H1 (cell line): ENCODE results near the gene LRRC74B.

Source experiments
- ATF2 ChIP-seq: IDR thresholded peaks from 2 replicates; pipeline ENCODE4 v1.6.1; 2012; ENCODE audit warnings: low read length, inconsistent platforms
- CHD1 ChIP-seq: IDR thresholded peaks from 2 replicates; pipeline ENCODE4 v1.6.1; 2012; ENCODE audit warnings: low read depth, low read length, improper control_type of control experiment
- CTCF ChIP-seq, 3 experiments: IDR thresholded peaks; 1 replicate in 2 of 3; 2 replicates in 1 of 3; pipeline versions ENCODE4 v1.5.1 to v1.6.1; 2011; ENCODE audit warnings: low read length in 3 of 3, mild to moderate bottlenecking in 3 of 3, inconsistent platforms in 2 of 3, low read depth in 1 of 3, moderate library complexity in 1 of 3; ENCODE audit not compliant: insufficient read depth in 1 of 3; ENCODE audit errors: control extremely low read depth in 1 of 3
- KDM4A ChIP-seq: IDR thresholded peaks from one replicate; pipeline ENCODE4 v1.7.1; 2012; ENCODE audit warnings: low read depth, mild to moderate bottlenecking, moderate library complexity, low read length, inconsistent platforms; ENCODE audit not compliant: severe bottlenecking

- no peak for TF ChIP-seq ATF2
- TF ChIP-seq KDM4A: no peak
- no peak for TF ChIP-seq CHD1
- TF ChIP-seq CTCF (IDR thresholded peaks at IDR 0.05; ENCODE audit: control extremely low read depth in 1 of 3, insufficient read depth in 1 of 3, low read depth in 1 of 3, low read length in 3 of 3): no peak
Measured at GRCh38 chr22:21025266-21025665, 20.5 kb upstream of the LRRC74B start.
